ENCODE data around the gene SCAMP4. TPM values are rescaled to one million over a fixed set of nuclear protein-coding genes. Genes with fewer than 3 reads are reported as not detected.

Gene SCAMP4
- total RNA-seq, 2 donors from 2014 or later = 69.6 to 75.3 TPM

DNA sequence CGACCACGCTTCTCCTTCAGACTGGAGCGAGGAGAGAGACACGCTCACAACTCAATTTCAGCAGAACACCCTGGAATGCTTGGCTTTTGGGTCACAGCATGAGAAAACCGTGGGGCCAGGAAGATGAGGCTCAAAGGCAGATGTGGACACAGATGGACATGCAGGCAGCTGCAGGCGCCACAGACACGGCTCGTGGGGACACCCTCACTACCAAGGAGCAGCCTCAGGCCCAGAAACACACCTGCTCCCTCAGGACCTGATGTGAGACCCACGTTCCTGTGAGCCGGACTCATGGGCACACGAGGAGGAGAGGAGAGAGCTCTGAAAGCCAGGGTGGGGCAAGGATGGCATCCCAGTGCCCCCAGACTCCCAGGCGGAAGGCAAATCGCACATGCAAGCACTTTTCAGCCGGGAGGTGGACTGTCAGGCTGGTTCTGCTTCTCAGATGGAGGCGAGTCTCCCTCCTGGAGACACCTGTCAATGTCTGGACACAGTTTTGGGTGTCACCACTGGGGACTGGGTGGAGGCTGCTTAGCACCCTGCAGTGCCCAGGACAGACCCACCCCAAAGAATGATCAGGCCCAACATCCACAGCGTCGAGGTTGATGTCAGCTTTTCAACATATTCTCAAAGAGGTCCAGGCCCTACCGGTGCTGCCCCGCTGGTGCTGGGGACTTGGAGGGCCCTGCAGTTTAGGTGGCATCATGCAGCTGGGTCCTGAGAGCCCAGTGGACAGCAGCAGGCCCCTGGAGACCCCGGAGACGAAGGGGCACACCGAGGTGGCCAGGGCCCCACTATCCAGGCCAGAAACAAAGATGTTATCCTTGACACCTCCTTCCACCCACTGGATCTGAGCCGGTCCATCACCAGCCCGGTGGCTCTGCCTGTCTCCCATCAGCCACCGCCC lies 22.2 kb upstream of the SCAMP4 start:
- H3K4me1 Mint-ChIP-seq = peaks cover 29% of the 10 kb centered on the region
- DNase-seq = no peak
- H3K36me3 Mint-ChIP-seq (ENCODE audit: low read depth) = peaks cover 1% of the 10 kb centered on the region
- H3K4me3 ChIP-seq (ENCODE audit: low read length) = no peak overlapping the region
- no peak overlapping the region for H3K27ac Mint-ChIP-seq
- H3K9me3 ChIP-seq (ENCODE audit: control insufficient read depth, low read length) = no peaks in the 10 kb centered on the region
- H3K36me3 ChIP-seq (ENCODE audit: control insufficient read depth, insufficient read depth, low read length) = no peaks in the 10 kb centered on the region
- peak overlapping the region; percentile 92 for H3K4me3 Mint-ChIP-seq
- WGBS, 2 experiments (ENCODE audit: insufficient coverage in 1 of 2, insufficient read length in 1 of 2) = 86 to 90% methylated on average over 24 to 25 of the region's 25 CpGs
- H3K9me3 Mint-ChIP-seq = no peaks in the 10 kb centered on the region
- H3K9ac ChIP-seq (ENCODE audit: extremely low read depth, low read length, poor library complexity, severe bottlenecking) = no peak overlapping the region
- no peaks in the 10 kb centered on the region for H3K27me3 ChIP-seq (ENCODE audit: control insufficient read depth, insufficient read depth, low read length, poor library complexity, severe bottlenecking)
- H3K27ac ChIP-seq (ENCODE audit: low read depth, low read length) = no peak overlapping the region
- H3K4me1 ChIP-seq (ENCODE audit: control insufficient read depth, insufficient read depth, low read length) = peaks cover 18% of the 10 kb centered on the region
- TF ChIP-seq, protein P1, sequence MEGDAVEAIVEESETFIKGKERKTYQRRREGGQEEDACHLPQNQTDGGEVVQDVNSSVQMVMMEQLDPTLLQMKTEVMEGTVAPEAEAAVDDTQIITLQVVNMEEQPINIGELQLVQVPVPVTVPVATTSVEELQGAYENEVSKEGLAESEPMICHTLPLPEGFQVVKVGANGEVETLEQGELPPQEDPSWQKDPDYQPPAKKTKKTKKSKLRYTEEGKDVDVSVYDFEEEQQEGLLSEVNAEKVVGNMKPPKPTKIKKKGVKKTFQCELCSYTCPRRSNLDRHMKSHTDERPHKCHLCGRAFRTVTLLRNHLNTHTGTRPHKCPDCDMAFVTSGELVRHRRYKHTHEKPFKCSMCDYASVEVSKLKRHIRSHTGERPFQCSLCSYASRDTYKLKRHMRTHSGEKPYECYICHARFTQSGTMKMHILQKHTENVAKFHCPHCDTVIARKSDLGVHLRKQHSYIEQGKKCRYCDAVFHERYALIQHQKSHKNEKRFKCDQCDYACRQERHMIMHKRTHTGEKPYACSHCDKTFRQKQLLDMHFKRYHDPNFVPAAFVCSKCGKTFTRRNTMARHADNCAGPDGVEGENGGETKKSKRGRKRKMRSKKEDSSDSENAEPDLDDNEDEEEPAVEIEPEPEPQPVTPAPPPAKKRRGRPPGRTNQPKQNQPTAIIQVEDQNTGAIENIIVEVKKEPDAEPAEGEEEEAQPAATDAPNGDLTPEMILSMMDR (conservative IDR thresholded peaks at IDR 0.05) = no peak
- H3K27me3 Mint-ChIP-seq (ENCODE audit: insufficient read depth) = peaks cover 3% of the 10 kb centered on the region

GRCh38 chr19:1883784-1884183 lies 21.4 kb upstream of the SCAMP4 start:
- H3K4me3 ChIP-seq (ENCODE audit: low read length) = peak overlapping the region; percentile 85

GRCh38 chr19:1884291-1884718 lies 20.9 kb upstream of the SCAMP4 start:
- H3K4me1 Mint-ChIP-seq = peaks cover 31% of the 10 kb centered on the region
- peak overlapping the region; percentile 85 for H3K4me3 ChIP-seq (ENCODE audit: low read length)
- no peak overlapping the region for H3K27ac ChIP-seq (ENCODE audit: low read depth, low read length)
- no peaks in the 10 kb centered on the region for H3K27me3 Mint-ChIP-seq (ENCODE audit: insufficient read depth)
- no peaks in the 10 kb centered on the region for H3K36me3 ChIP-seq (ENCODE audit: control insufficient read depth, insufficient read depth, low read length)
- no peaks in the 10 kb centered on the region for H3K27me3 ChIP-seq (ENCODE audit: control insufficient read depth, insufficient read depth, low read length, poor library complexity, severe bottlenecking)
- H3K4me1 ChIP-seq (ENCODE audit: control insufficient read depth, insufficient read depth, low read length) = peaks cover 23% of the 10 kb centered on the region
- peak; percentile 51 for DNase-seq
- H3K9ac ChIP-seq (ENCODE audit: extremely low read depth, low read length, poor library complexity, severe bottlenecking) = peak overlapping the region; percentile 66
- H3K9me3 Mint-ChIP-seq = no peaks in the 10 kb centered on the region
- peak overlapping the region; percentile 92 for H3K4me3 Mint-ChIP-seq
- peak overlapping the region; percentile 88 for H3K27ac Mint-ChIP-seq
- TF ChIP-seq, protein P1 (conservative IDR thresholded peaks at IDR 0.05) = no peak
- WGBS, 2 experiments (ENCODE audit: insufficient coverage in 1 of 2, insufficient read length in 1 of 2) = 30 to 35% methylated on average over 9 to 11 of the region's 11 CpGs
- H3K36me3 Mint-ChIP-seq (ENCODE audit: low read depth) = peaks cover 1% of the 10 kb centered on the region
- no peaks in the 10 kb centered on the region for H3K9me3 ChIP-seq (ENCODE audit: control insufficient read depth, low read length)

More at GRCh38 chr19:1883784-1884183, 21.4 kb upstream of the SCAMP4 start:
- peaks cover 1% of the 10 kb centered on the region for H3K36me3 Mint-ChIP-seq (ENCODE audit: low read depth)
- Histone ChIP-seq H3K9me3 (ENCODE audit: control insufficient read depth, low read length) (no peaks in the 10 kb centered on the region), H3K27ac (ENCODE audit: low read depth, low read length) (no peak overlapping the region), H3K9ac (ENCODE audit: extremely low read depth, low read length, poor library complexity, severe bottlenecking) (no peak overlapping the region), H3K27me3 (ENCODE audit: control insufficient read depth, insufficient read depth, low read length, poor library complexity, severe bottlenecking) (no peaks in the 10 kb centered on the region), H3K36me3 (ENCODE audit: control insufficient read depth, insufficient read depth, low read length) (no peaks in the 10 kb centered on the region), H3K4me1 (ENCODE audit: control insufficient read depth, insufficient read depth, low read length) (peaks cover 23% of the 10 kb centered on the region)
- DNase-seq = no peak
- no peak overlapping the region for H3K27ac Mint-ChIP-seq
- H3K4me1 Mint-ChIP-seq = peaks cover 31% of the 10 kb centered on the region
- WGBS, 2 experiments (ENCODE audit: insufficient coverage in 1 of 2, insufficient read length in 1 of 2) = 88% methylated on average over 5 to 8 of the region's 8 CpGs
- TF ChIP-seq, protein P1 (conservative IDR thresholded peaks at IDR 0.05) = no peak
- no peaks in the 10 kb centered on the region for H3K27me3 Mint-ChIP-seq (ENCODE audit: insufficient read depth)
- no peaks in the 10 kb centered on the region for H3K9me3 Mint-ChIP-seq
- H3K4me3 Mint-ChIP-seq = peak overlapping the region; percentile 92
